Cardiac muscle cell (in vitro differentiated cells and primary cell): ENCODE measurements around the gene PSMC6. TPM values are rescaled to one million over a fixed set of nuclear protein-coding genes. Genes with fewer than 3 reads are reported as not detected.

Experiments used
- DNase-seq, 2 donors: peaks; one replicate each; pipeline versions ENCODE4 v3.0.0 to v3.0.0-alpha.2; 2010 to 2017; ENCODE audit warnings: low read depth in 1 of 2, low spot score in 1 of 2
- H3K27ac ChIP-seq: fragments of 200-600 bp; sonication (generic); 2 replicates; pipeline ENCODE4 v1.5.1; 2016
- H3K27me3 ChIP-seq: fragments of 200-600 bp; sonication (generic); 2 replicates; pipeline ENCODE4 v1.6.0; 2016; ENCODE audit warnings: control low read depth
- H3K36me3 ChIP-seq: fragments of 200-600 bp; sonication (generic); 2 replicates; pipeline ENCODE4 v1.5.1; 2016; ENCODE audit warnings: control low read depth
- H3K4me1 ChIP-seq: fragments of 200-600 bp; sonication (generic); 2 replicates; pipeline ENCODE4 v1.8.1; 2017; ENCODE audit warnings: low read depth, mild to moderate bottlenecking, mixed run types
- H3K4me3 ChIP-seq: fragments of 200-600 bp; sonication (generic); 2 replicates; pipeline ENCODE4 v1.5.1; 2016; ENCODE audit warnings: mild to moderate bottlenecking
- H3K9me3 ChIP-seq: fragments of 200-600 bp; sonication (generic); 2 replicates; pipeline ENCODE4 v1.5.1; 2017; ENCODE audit warnings: low read depth, mild to moderate bottlenecking, control low read depth
- polyA plus RNA-seq: library from polyadenylated mRNA; unstranded; fragments of >200 nt; fragmentation: Nextera tagmentation; extraction: Ambion mirVana; gene quantifications from 2 replicates; pipeline ENCODE4 v1.2.1, GENCODE V29; 2016
- total RNA-seq: library from RNA; depleted of rRNA; stranded (reverse); fragments of >200 nt; gene quantifications from 2 replicates; pipeline ENCODE4 v1.2.3, GENCODE V29; 2016
- TF ChIP-seq, protein P1 (sequence below): IDR thresholded peaks from 2 replicates; pipeline ENCODE4 v1.5.1; 2012; ENCODE audit warnings: low read depth, mild to moderate bottlenecking, low read length

Gene PSMC6
- total and polyA plus RNA-seq, 2 experiments from 2014 or later: 135 to 151 TPM

GRCh38 chr14:52769887-52770286 is 62.9 kb downstream of the PSMC6 start:
- TF ChIP-seq, protein P1, sequence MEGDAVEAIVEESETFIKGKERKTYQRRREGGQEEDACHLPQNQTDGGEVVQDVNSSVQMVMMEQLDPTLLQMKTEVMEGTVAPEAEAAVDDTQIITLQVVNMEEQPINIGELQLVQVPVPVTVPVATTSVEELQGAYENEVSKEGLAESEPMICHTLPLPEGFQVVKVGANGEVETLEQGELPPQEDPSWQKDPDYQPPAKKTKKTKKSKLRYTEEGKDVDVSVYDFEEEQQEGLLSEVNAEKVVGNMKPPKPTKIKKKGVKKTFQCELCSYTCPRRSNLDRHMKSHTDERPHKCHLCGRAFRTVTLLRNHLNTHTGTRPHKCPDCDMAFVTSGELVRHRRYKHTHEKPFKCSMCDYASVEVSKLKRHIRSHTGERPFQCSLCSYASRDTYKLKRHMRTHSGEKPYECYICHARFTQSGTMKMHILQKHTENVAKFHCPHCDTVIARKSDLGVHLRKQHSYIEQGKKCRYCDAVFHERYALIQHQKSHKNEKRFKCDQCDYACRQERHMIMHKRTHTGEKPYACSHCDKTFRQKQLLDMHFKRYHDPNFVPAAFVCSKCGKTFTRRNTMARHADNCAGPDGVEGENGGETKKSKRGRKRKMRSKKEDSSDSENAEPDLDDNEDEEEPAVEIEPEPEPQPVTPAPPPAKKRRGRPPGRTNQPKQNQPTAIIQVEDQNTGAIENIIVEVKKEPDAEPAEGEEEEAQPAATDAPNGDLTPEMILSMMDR: no peak

DNA sequence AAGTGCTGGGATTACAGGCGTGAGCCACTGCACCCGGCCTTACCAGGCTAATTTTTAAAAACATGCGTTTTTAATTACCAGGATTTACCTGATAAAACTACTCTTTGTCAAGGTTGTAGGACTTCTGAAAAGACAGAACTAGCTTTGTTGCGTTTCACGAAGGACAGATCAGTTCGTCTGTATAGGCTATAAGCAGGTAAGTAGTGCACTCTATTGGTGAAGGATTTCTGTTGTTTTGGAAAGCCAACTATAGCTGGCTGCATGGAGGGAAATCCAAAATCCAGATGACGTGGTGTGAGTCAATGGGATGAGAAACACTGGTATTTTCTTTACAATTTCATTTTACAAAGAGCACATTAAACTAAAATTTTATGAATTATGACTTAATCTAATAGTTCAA is 69.8 kb downstream of the PSMC6 start:
- H3K9me3 ChIP-seq: no peaks in the 10 kb centered on the region
- H3K27me3 ChIP-seq: no peaks in the 10 kb centered on the region
- H3K4me3 ChIP-seq: no peak overlapping the region
- DNase-seq: no peak
- TF ChIP-seq, protein P1: no peak
- H3K27ac ChIP-seq: no peak overlapping the region
- peaks cover 19% of the 10 kb centered on the region for H3K36me3 ChIP-seq
- H3K4me1 ChIP-seq: no peaks in the 10 kb centered on the region

More at GRCh38 chr14:52769887-52770286, 62.9 kb downstream of the PSMC6 start:
- Histone ChIP-seq H3K4me1 (no peaks in the 10 kb centered on the region), H3K27me3 (no peaks in the 10 kb centered on the region), H3K4me3 (no peak overlapping the region), H3K27ac (no peak overlapping the region), H3K36me3 (peaks cover 29% of the 10 kb centered on the region), H3K9me3 (no peaks in the 10 kb centered on the region)
- no peak for DNase-seq

Other genes starting within 250 kb of the PSMC6 start
- gene TXNDC16, start 154.7 kb upstream of the PSMC6 start, total RNA-seq: 4.7 and 7.8 TPM in 2 replicates
- 6.9 and 10.7 TPM in 2 replicates for gene TXNDC16, start 154.7 kb upstream of the PSMC6 start, polyA plus RNA-seq
- gene GPR137C, start 154.4 kb upstream of the PSMC6 start, total RNA-seq: 1.4 and 1.7 TPM in 2 replicates
- gene GPR137C, start 154.4 kb upstream of the PSMC6 start, polyA plus RNA-seq: 1.1 and 2.7 TPM in 2 replicates
- 57.9 and 58.0 TPM in 2 replicates for gene ERO1A, start 11.6 kb upstream of the PSMC6 start, total RNA-seq
- gene ERO1A, start 11.6 kb upstream of the PSMC6 start, polyA plus RNA-seq: 38.8 and 52.4 TPM in 2 replicates
- gene STYX, start 23.0 kb downstream of the PSMC6 start, total RNA-seq: 8.1 and 11.4 TPM in 2 replicates
- gene STYX, start 23.0 kb downstream of the PSMC6 start, polyA plus RNA-seq: 8.9 and 10.7 TPM in 2 replicates
- gene GNPNAT1, start 84.4 kb downstream of the PSMC6 start, total RNA-seq: 9.6 and 10.8 TPM in 2 replicates
- 13.0 and 14.2 TPM in 2 replicates for gene GNPNAT1, start 84.4 kb downstream of the PSMC6 start, polyA plus RNA-seq
- 79.8 and 114 TPM in 2 replicates for gene FERMT2, start 243.8 kb downstream of the PSMC6 start, total RNA-seq
- gene FERMT2, start 243.8 kb downstream of the PSMC6 start, polyA plus RNA-seq: 68.8 and 75.2 TPM in 2 replicates